Breast epithelium (tissue), 4 donors: ENCODE results near the gene ATRX. TPM values are rescaled to one million over a fixed set of nuclear protein-coding genes. Genes with fewer than 3 reads are reported as not detected.
"Not testable (repeated sequence)": the region's sequence is repeated elsewhere in the genome, so short reads cannot be mapped to it uniquely, and the experiment has no call there.

ENCODE experiments used
- DNase-seq, 2 donors: peaks; one replicate each; pipeline ENCODE4 v3.0.0-alpha.2; 2019; ENCODE audit warnings: low spot score in 2 of 2
- H3K27ac ChIP-seq, 2 donors: fragments of 200-600 bp; sonication (generic) in 1 of 2; one replicate each; pipeline ENCODE4 v1.5.1; 2016 to 2019; ENCODE audit warnings: mild to moderate bottlenecking in 1 of 2
- H3K27me3 ChIP-seq, 2 donors: fragments of 200-600 bp; sonication (generic) in 1 of 2; one replicate each; pipeline versions ENCODE4 v1.5.1 to v1.6.0; 2017 to 2019; ENCODE audit warnings: control low read depth in 1 of 2, mild to moderate bottlenecking in 1 of 2
- H3K36me3 ChIP-seq: fragments of 200-600 bp; one replicate; pipeline ENCODE4 v1.5.1; 2019
- H3K4me1 ChIP-seq, 2 donors: fragments of 200-600 bp; sonication (generic); one replicate each; pipeline ENCODE4 v1.5.1; 2016 to 2019; ENCODE audit warnings: control low read depth in 1 of 2
- H3K4me3 ChIP-seq, 3 donors: fragments of 200-600 bp; sonication (generic); 1 replicate in 2 of 3; 2 replicates in 1 of 3; pipeline ENCODE4 v1.5.1; 2016 to 2019; ENCODE audit warnings: mild to moderate bottlenecking in 3 of 3, moderate library complexity in 2 of 3
- H3K9me3 ChIP-seq, 2 donors: fragments of 200-600 bp; sonication (generic) in 1 of 2; one replicate each; pipeline ENCODE4 v1.5.1; 2016 to 2019; ENCODE audit warnings: control low read depth in 1 of 2
- POLR2A ChIP-seq: fragments of 450-650 bp; IDR thresholded peaks from one replicate; pipeline ENCODE4 v1.6.1; 2016; ENCODE audit warnings: antibody characterized with exemption, mild to moderate bottlenecking, moderate library complexity
- POLR2AphosphoS5 ChIP-seq, 3 donors: sonication (generic); formaldehyde crosslinking; IDR thresholded peaks; one replicate each; pipeline ENCODE4 v1.6.1; 2017; ENCODE audit warnings: antibody characterized with exemption in 3 of 3
- intact Hi-C: fragments of 100-400 bp; cut with DNase I; formaldehyde crosslinking; loops from one replicate; pipeline ENCODE4 v1.15.1; 2023; ENCODE audit warnings: low total_unique reads
- total RNA-seq, 3 donors: library from RNA; depleted of rRNA; stranded (reverse); fragments of >200 nt; gene quantifications; one replicate each; pipeline ENCODE4 v1.1.0, GENCODE V29; 2016
- TF ChIP-seq, protein P1 (sequence below), 3 donors: fragments of 450-650 bp; IDR thresholded peaks; one replicate each; pipeline ENCODE4 v1.5.1; 2016 to 2017; ENCODE audit warnings: antibody characterized with exemption in 3 of 3, mild to moderate bottlenecking in 3 of 3, moderate library complexity in 3 of 3

ATRX gene
- total RNA-seq, 3 donors from 2014 or later = 87.1 to 137 (median 125) TPM

- Histone ChIP-seq H3K4me3 (no peak overlapping the region), H3K36me3 (no peaks in the 10 kb centered on the region), H3K27me3 (no peaks in the 10 kb centered on the region), H3K4me1 (no peaks in the 10 kb centered on the region), H3K27ac (no peak overlapping the region), H3K9me3 (no peaks in the 10 kb centered on the region)
- intact Hi-C loops = no loop called here
- TF ChIP-seq POLR2A = no peak
- TF ChIP-seq POLR2AphosphoS5 (IDR thresholded peaks at IDR 0.05) = no peak
- TF ChIP-seq, protein P1, sequence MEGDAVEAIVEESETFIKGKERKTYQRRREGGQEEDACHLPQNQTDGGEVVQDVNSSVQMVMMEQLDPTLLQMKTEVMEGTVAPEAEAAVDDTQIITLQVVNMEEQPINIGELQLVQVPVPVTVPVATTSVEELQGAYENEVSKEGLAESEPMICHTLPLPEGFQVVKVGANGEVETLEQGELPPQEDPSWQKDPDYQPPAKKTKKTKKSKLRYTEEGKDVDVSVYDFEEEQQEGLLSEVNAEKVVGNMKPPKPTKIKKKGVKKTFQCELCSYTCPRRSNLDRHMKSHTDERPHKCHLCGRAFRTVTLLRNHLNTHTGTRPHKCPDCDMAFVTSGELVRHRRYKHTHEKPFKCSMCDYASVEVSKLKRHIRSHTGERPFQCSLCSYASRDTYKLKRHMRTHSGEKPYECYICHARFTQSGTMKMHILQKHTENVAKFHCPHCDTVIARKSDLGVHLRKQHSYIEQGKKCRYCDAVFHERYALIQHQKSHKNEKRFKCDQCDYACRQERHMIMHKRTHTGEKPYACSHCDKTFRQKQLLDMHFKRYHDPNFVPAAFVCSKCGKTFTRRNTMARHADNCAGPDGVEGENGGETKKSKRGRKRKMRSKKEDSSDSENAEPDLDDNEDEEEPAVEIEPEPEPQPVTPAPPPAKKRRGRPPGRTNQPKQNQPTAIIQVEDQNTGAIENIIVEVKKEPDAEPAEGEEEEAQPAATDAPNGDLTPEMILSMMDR (IDR thresholded peaks at IDR 0.05) = no peak
- no peak for DNase-seq
Measured at GRCh38 chrX:77698242-77698641, 87.8 kb downstream of the ATRX start.

DNA sequence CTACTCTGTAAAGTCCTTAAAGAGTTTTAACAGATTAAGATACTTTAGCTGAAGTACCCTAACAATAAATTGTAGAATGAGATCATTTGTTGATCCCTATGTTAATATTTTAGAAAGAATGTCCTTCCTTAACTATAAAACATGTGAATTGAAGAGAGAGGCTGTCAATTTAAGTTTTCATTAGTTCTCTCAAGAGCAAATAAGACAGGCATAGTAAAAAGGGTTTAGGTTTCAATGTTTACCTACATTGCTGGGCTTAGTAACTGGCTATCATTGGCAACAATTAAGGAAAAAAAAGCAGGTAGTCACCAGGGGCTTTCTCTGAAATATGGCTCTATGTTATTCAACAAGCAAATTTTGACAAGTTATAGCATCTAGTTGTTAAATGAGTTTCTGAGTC is 91.5 kb downstream of the ATRX start:
- TF ChIP-seq POLR2AphosphoS5 (IDR thresholded peaks at IDR 0.05) = no peak
- no peak for TF ChIP-seq POLR2A
- intact Hi-C loops = no loop called here

DNA sequence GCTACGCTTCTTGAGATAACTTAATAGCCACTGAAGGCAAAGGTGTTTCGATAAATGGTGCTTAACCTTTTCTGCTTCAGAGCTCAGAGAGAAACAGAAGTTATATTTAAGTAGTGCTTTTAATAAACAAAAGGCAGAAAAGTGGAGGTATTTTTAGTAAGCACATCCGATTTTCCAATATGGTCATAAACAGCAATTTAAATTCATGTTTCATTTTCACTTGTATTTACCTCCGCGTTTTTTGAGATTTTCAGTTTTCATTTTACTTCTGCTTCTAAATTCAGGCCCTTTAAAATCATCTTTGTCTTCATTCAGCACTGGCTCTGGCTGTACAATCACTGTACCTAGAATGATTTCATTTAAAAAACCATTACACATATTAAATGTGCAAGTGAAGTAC is 92.4 kb downstream of the ATRX start:
- H3K4me3 ChIP-seq = no peak overlapping the region
- no peaks in the 10 kb centered on the region for H3K4me1 ChIP-seq
- DNase-seq = no peak
- intact Hi-C loops = no loop called here
- TF ChIP-seq, protein P1 (IDR thresholded peaks at IDR 0.05) = no peak
- TF ChIP-seq POLR2A (no peak), POLR2AphosphoS5 (IDR thresholded peaks at IDR 0.05) (no peak)
- H3K36me3 ChIP-seq = no peaks in the 10 kb centered on the region
- no peak overlapping the region for H3K27ac ChIP-seq
- H3K9me3 ChIP-seq = no peaks in the 10 kb centered on the region
- H3K27me3 ChIP-seq = no peaks in the 10 kb centered on the region

More for the DNA sequence above, 91.5 kb downstream of the ATRX start:
- no peak overlapping the region for H3K27ac ChIP-seq
- no peak for DNase-seq
- no peaks in the 10 kb centered on the region for H3K4me1 ChIP-seq
- no peaks in the 10 kb centered on the region for H3K36me3 ChIP-seq
- H3K27me3 ChIP-seq = no peaks in the 10 kb centered on the region
- H3K9me3 ChIP-seq = no peaks in the 10 kb centered on the region
- H3K4me3 ChIP-seq = no peak overlapping the region

DNA sequence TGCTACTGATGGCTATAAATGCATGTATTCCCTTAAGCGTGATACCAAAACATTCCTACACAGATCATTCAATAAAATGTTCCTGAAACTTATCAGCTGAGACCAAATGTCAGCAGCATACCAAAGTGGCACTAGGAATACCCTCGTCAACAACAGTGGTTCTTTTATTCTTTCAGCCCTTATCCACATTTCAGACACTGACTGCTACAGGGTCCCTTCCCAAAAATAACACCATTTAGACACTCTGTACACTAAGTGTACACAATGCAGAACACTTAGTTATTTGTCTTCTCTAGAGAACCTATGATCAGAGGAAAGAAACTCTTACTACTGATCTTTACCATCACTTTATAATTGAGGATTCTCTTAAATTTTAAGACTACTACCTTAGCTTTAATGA is 94.1 kb downstream of the ATRX start:
- H3K4me1 ChIP-seq = no peaks in the 10 kb centered on the region
- no peaks in the 10 kb centered on the region for H3K36me3 ChIP-seq
- H3K27ac ChIP-seq = no peak overlapping the region
- intact Hi-C loops = no loop called here
- DNase-seq = no peak
- H3K9me3 ChIP-seq = no peaks in the 10 kb centered on the region
- TF ChIP-seq POLR2A (no peak), POLR2AphosphoS5 (IDR thresholded peaks at IDR 0.05) (no peak)
- TF ChIP-seq, protein P1 (IDR thresholded peaks at IDR 0.05) = no peak
- H3K27me3 ChIP-seq = no peaks in the 10 kb centered on the region
- no peak overlapping the region for H3K4me3 ChIP-seq

GRCh38 chrX:77689376-77689775 is 96.6 kb downstream of the ATRX start:
- no peak overlapping the region for H3K27ac ChIP-seq
- no peak for TF ChIP-seq POLR2A
- TF ChIP-seq POLR2AphosphoS5 (IDR thresholded peaks at IDR 0.05) = no peak
- TF ChIP-seq, protein P1 (IDR thresholded peaks at IDR 0.05) = no peak
- intact Hi-C loops = no loop called here
- H3K9me3 ChIP-seq = no peaks in the 10 kb centered on the region
- H3K4me3 ChIP-seq = no peak overlapping the region
- DNase-seq = no peak
- H3K36me3 ChIP-seq = no peaks in the 10 kb centered on the region
- H3K27me3 ChIP-seq = no peaks in the 10 kb centered on the region
- no peaks in the 10 kb centered on the region for H3K4me1 ChIP-seq

DNA sequence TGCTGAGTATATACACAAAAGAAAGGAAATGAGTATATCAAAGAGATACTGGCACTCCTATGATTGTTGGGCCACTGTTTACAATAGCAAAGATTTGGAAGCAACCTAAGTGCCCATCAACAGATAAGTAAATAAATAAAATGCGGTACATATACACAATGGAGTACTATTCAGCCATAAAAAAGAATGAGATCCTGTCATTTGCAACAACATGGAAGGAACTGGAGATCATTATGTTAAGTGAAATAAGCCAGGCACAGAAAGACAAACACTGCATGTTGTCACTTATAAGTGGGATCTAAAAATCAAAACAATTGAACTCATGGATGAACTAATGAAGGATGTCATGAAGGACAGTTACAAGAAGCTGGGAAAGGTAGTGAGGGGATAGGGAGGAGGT is 100.3 kb downstream of the ATRX start:
- H3K4me1 ChIP-seq, H3K27me3 ChIP-seq, H3K9me3 ChIP-seq, intact Hi-C loops, H3K27ac ChIP-seq, H3K36me3 ChIP-seq, H3K4me3 ChIP-seq, DNase-seq: not testable (repeated sequence)
